GM21515 (cell line): ENCODE results near the gene CRISPLD2.
"Not testable (repeated sequence)": the region's sequence is repeated elsewhere in the genome, so short reads cannot be mapped to it uniquely, and the experiment has no call there.

ENCODE experiments used
- ATAC-seq: cut with Tn5 transposase; IDR thresholded peaks from one replicate; pipeline ENCODE4 v1.9.1; 2021; ENCODE audit not compliant: unreplicated experiment

The CRISPLD2 gene

DNA sequence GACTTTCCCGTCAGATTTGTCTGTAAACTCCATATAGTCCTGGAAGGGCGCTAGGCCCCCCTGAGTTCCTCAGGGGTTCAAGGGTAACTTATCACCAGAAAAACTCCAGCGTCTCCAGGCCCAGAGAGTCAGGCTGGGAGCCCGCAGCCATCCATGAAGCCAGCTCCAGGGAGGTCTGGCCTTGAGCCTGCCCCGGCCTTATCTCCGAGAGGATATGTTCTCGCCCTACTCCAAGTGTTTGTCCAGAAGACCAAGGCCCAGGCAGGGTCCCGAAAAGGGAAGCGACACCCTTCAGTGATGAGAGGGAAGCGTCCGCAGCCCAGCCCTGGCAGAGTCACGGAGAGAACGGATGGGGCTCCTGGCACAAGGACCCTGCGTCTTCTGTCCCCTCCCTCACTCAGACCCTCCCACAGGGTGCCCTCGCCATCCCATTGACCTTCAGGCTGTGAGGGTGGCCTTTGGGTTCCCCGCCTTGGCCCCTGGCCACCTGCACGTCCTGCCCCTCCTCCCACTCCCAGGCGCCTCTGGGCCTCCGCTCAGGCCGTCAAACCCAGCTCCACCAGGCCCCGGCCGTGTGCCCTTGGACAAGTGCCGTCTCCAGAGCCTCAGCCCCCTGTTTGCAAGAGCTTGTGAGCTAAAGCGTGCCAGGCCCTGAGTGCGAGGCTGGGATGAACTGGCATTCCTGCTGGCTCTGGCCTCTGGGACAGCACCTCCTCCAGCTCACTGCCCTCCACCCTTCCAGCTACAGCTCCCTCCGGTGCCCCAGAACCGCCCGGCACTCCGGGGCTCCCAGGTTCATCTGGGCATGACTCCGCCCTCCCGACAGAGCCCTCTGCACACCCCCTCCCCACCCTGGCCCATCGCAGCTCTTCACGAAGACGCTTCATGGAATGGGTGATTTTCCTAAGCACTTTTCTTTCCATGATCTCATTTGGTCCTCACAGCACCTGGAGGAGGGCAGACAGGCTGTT lies 108.1 kb downstream of the CRISPLD2 start:
- ATAC-seq, result no peak

DNA sequence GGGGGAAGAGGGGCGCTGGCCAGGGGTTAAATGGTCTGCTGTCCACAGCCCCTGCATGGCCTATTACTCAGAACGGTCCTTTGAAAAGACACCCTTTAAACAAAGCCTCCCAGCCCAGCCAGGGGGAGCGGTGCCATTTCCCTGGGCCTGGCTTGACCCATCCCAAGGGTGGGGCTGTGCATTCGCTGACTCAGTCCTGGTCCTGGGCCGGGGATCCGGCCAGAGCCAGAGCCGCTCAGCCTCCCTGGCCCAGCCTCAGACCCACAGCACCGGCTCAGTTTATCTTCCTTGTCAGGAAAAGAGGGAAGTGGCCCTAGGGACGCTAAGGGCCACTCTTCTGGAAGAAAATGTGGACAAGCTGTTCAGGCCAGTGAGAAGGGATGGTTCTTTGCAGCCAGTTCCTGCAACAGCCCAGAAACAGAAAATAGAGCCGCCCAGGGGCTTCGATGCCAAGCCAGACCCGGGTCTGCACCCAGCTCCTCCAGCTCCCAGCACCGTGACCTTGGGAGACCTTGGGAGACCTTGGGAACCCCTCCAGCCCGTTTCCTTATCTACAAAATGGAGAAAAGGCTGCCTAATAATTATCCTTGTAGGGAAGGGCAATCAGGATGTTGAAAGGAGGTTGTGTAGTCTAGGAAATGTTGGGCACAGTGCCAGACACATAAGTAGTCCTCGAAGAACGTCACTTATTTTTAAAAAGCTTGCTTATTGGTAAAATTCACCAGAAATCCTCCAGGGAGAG lies 109.1 kb downstream of the CRISPLD2 start:
- ATAC-seq, result no peak

DNA sequence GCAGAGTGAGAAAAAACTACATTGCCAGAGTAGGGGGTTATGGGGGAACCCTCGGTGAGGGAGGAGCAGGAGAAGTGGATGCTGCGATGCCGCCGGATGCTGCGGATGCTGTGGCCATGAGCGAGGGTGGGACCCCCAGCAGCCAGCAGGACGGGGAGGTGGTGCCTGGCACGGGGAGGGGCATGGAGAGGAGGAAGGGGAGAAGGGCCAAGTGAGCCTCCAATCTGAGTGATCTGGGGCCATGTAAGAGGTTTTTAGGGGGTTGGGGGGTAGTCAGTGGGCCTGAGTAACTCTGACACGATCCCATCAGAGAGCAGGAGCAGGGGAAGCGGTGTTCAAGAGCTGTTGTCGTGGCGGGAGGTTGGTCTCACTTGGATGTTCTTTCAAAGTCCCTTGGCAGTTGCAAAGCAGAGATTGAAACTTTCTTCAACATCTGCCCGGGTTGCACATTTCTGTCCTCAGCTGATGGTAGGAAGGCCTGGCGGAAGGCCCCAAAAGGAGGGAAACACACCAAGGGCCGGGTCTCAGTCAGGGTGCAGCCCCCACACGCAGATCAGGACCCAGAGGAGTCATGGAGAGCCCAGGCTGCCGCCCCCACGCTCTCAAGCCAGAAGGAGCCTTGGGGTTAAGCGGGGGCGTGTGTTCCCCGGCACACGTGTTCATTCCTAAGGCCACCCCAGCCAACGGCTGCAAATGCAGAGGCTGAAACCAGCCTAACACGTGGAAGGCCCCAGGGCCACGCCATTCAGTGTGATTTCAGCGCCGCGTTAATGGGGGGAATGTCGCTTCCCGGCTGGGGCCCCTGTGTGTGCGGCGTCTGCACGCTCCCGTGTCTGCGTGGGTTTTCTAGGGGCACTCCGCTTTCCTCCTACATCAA lies 109.9 kb downstream of the CRISPLD2 start:
- no peak for ATAC-seq

DNA sequence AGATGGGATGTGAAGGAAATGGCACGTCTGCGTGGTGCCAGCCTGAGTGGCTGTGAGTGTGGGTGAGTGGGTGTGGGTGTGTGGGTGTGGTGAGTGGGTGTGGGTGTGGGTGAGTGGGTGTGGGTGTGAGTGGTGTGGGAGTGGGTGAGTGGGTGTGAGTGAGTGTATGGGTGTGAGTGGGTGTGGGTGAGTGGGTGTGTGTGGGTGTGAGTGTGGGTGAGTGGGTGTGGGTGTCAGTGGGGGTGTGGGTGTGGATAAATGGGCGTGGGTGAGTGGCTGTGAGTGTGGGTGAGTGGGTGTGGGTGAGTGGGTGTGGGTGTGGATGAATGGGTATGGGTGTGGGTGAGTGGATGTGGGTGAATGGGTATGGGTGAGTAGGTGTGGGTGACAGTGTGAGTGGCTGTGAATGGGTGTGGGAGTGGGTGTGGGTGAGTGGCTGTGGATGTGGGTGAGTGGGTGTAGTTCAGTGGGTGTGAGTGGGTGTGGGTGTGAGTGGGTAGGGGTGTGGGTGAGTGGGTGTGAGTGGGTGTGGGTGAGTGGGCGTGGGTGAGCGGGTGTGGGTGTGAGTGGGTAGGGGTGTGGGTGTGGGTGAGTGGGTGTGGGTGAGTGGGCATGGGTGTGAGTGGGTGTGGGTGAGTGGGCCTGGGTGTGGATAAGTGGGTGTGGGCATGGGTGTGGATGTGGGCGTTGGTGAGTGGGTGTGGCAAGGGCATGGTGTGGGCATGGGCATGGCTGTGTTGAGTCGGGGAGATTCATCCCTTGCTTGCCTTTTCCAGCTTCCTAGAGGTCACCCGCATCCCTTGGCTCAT lies 110.7 kb downstream of the CRISPLD2 start:
- ATAC-seq, result no peak

DNA sequence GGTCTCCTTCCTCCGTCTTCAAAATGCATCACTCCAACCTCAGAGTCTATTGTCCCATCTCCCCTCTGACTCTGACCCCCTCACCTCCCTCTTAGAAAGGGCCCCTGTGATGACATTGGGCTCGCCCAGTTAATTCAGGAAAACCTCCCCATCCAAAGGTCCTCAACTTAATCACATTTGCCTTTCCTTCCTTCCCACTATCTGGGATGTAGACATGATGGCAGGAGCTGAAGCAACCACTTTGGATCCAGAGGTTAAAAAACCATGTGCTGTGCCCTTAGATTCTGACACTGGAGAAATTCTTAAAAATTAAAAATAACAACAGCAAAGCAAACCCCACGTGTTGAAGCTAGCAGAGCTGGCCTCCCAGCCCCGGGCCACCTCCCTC lies 111.3 kb downstream of the CRISPLD2 start:
- ATAC-seq, result no peak

DNA sequence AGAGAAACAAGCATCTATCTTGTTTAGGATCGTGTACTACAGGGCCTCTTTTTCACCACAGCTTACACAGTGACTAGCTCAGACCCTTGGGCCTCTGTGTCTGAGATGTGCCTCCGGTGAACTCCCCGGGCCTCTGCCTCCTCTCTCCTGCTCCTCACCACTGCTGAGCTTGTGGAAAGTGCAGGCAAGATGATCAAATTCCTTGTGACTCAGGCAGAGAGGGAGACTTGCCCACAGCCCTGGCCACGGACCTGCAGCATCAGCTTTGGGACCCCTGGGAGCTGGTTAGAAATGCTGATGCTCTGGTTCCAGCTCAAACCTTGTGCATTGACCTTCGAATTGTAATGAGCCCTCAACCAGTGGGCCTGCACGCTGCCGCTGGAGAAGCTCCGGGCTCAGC lies 111.7 kb downstream of the CRISPLD2 start:
- no peak for ATAC-seq

DNA sequence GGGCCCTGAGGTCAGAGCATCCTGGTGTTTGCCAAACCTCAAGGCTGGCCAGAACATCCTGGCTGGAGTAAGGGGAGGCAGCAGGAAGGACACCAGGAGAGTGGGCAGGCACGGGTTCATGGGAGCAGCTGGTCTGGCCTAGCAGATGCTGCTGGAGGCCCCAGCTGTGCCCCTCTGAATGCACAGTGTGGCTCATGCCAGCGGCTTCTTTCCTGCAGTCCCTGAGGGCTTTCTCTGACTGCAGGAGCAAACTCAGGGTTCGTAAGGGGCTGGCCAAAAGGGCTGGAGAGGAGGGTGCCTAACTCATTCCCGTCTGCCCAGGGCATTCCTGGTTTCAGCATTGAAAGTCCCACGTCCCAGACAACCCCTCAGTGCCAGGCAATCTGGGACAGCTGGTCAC lies 112.9 kb downstream of the CRISPLD2 start:
- no peak for ATAC-seq

DNA sequence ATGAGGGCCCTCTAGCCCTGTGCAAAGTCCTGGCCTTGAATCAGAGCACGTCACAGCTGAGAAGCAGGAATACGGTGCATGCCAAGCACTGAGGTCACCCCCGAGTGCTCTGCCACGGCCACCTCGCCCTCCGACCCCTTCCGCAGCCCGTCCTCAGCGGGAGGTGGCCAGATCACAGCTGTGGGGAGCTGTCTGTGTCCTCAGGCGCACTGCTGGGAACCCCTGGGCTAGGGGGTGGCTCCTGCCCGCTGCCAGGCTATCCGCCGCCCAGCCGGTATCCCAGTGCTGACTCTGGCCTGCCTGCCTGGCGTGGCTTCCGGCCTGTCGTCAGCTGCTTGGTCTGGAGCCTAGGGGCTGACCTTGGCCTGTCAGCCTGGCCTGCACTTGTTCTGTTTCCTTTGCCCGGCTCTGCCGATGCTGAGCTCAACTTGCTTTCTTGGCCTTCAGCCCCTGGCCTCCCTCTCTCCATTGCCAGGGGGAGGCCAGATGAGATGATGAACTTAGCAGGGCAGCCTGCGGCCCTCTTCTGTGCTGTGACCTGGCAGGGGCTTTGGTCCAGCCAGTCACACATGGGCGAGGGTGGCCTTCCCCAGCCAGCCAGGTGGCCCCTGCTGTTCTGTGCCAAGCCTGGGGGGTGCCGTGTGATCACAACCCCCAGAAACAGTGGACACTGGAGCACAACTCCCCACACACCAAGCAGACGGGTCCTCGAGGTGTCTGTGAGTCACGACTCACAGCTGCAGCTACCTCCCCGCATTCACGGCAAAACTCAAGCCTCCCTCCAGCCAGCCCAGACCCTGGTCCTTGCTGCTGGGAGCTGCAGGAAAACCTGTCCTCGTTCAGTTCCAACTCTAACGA lies 114.2 kb downstream of the CRISPLD2 start:
- ATAC-seq, result no peak

DNA sequence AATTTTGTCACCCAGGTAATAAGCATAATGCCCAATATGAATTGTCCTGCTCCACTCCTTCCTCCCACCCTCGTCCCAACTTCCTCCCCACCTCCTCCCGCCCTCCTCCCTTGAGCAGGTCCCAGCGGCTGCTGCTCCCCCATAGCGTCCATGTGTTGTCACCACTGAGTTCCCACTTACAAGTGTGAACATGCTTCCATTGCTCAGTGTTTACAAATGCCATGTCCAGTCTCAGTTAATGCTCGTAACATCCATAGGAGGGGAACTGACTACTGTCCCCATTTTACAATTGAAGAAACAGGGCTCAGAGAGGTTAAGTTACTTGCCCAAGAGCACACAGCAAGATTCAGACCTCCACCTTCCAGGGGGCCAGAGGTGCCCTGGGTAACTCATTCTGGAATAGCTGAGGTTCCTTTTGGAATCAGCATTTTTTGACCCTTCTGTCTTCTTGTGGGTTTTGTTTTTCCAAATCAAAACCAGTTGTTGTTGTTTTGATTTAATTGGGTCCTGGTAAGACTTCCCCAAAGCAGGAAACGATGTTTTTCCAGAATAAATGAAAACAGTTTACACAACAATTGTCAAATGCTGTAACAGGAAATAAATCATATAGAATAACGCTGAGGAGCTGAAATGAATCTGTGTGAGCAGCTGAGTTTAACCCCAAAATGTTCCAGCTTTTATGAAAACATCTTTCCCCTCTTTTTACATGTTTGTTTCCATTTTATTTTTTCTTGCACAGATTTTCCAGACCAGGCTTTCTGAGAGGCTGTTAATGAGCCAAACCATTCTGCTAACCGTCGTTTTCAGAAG lies 117.6 kb downstream of the CRISPLD2 start:
- no peak for ATAC-seq

DNA sequence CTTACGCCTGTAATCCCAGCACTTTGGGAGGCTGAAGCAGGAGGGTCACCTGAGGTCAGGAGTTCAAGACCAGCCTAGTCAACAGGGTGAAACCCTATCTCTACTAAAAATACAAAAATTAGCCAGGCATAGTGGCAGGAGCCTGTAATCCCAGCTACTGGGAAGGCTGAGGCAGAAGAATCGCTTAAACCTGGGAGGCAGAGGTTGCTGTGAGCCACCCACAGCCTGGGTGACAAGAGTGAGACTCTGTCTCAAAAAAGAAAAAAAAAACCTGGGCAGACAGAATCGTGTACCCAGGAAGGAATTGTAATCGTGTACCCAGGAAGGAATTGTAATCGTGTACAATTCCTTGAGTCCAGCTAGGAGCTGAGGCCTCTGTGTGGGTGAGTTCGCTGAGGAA lies 118.8 kb downstream of the CRISPLD2 start:
- ATAC-seq, result not testable (repeated sequence)

DNA sequence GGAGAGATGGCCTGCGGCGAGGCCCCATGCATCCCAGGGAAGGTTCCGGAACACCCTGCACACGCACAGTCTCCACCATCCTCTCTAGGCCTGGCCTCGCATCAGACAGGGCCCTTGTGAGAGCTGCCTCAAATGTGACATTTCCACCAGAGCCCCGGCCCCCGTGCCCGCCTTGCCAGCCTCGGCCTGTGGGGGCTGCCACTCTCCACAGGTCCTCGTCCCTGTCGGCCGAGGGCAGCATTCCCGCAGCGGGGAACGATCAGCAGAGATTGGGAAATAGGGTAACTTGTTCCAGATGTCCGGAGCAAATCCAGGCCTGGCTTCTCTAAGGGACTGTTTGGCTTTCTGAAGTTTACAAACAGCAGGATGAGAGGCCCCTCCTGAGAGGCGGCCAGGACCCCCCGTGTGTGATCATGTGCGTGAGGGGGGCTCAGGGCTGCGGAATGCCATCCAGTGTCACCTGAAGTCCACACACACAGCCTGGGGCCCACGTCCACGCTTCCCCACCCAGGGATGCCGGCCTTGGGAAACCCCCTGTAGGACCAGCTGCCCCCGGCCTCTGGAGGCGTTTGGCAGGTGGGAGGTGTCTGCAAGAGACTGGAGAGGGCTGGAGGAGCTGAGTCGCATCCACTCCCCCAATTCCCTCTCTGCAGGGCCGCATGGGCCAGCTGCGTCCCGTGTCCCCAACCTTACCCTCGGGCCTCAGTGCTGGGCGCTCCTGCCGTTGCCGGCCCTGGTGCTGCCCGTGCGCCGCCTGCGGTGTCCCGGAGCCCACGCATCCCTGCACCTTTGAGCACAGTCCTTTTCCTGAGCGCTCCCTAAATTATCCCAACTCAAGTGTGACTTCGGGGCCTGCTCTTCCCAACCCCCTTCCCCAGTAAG lies 121.1 kb downstream of the CRISPLD2 start:
- no peak for ATAC-seq

DNA sequence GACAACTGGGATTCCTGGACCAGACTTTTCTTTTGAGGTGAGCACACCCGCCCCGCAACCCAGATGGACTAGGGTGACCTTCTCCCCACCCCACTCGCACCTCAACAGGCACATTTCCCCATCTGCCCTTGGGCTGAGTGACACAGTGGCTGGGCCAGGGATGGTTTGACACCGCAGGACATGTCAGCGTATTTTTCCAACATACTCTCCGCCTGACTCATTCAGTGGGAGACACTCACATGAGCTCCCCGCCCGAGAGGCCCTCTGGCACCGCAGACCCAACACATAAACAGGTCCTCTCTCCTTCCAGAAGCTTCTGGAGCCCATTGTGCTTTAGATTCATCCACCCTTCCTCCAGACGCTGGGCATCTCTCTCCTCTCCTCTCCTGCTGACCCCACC lies 122.1 kb downstream of the CRISPLD2 start:
- ATAC-seq, result no peak

DNA sequence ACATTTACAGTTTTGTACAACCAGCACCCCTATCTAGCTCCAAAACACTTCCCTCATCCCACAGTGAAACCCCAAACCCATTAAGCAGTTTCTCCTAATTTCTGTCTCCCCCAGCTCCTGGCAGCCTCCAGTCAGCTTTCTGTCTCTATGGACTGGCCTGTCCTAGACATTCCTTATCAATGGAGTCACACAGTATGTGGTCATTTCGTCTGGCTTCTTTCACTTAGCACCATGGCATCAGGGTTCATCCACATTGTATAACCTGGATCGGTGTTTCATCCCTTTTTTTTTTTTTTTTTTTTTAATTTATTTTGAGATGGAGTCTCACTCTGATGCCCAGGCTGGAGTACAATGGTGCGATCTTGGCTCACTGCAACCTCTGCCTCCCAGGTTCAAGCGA lies 123.0 kb downstream of the CRISPLD2 start:
- no peak for ATAC-seq

DNA sequence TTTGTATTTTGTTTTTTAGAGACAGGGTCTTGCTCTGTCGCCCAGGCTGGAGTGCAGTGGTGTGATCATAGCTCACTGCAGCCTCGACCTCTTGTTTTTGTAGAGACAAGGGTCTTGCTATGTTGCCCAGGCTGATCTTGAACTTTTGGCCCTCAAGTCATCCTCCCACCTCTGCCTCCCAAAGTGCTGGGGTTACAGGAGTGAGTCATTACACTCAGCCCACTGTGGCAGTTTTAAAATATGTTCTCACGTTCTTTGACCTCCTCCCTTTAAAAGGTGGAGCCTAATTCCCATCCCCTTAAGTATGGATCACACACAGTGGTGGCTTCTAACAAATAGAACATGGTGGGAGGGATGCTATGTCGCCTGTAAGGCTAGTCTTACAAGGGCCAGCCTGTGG lies 123.8 kb downstream of the CRISPLD2 start:
- ATAC-seq, result no peak

DNA sequence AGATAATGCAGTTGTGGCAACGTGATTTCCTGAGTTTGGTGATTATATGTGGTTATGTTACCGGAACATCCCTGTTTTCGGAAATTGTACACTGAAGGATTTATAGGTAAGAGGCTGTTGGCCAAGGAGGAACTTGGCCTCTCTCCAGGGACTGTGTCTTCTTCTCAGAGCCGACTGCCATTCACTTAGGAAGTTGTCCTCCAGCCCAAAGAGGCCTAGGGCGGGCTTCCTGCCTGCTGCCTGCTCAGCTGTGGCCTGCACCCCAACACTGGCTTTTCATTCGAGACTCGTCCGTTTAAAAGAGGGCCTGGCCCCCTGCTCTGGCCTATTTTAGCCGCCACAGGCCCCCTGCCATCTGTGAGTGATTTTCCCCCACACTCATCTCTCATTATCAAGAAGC lies 127.2 kb downstream of the CRISPLD2 start:
- no peak for ATAC-seq

DNA sequence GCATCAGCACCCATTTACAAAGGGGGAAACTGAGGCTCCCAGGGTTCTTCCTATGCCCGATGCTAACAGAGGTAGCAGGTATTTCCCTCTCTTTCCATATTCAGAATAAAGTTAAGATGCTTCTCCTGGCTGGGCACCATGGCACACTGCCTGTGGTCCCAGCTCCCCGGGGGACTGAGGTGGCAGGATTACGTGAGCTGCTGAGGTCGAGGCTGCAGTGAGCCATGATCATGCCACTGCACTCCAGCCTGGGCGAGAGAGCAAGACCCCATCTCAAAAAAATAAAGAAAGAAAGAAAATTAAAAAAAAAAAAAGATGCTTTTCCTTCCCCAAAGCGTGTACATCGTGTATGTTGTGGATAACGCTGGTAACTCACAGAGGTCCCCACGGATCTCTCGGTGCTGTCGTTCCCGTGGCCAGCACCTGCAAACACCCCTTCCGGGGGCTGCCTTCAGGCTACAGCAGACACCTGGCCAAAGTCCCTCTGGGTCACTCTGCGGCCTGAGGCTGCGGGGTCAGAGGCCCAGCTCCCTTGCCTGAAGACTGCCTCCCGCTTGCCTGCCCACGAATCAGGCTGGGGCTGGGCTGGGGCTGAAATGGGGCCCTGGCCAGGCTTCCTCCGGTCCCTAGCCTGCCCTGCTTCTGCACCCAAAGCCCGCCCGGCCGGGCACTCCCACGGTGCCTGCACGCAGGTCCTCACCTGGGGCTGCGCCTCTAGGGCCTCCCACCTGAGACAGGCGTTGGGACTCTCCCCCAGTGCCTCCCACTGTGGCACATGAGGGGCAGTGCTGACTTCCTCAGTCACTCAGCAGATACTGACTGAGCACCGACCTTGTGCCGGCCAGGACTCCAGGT lies 128.4 kb downstream of the CRISPLD2 start:
- no peak for ATAC-seq
